ENCODE data around the gene PHRF1. TPM values are rescaled to one million over a fixed set of nuclear protein-coding genes. Genes with fewer than 3 reads are reported as not detected.

Gene PHRF1
- total RNA-seq, 1 experiment from 2014 or later, result 31.8 TPM

GRCh38 chr11:586376-587316, 10.4 kb downstream of the PHRF1 start:
- Mint-ChIP-seq H3K36me3 (ENCODE audit: insufficient read depth, unreplicated experiment) (peaks cover 75% of the 10 kb centered on the region), H3K4me1 (ENCODE audit: insufficient read depth, unreplicated experiment) (no peaks in the 10 kb centered on the region), H3K9me3 (ENCODE audit: unreplicated experiment) (no peaks in the 10 kb centered on the region), H3K27ac (ENCODE audit: low read depth, unreplicated experiment) (no peak overlapping the region), H3K4me3 (ENCODE audit: unreplicated experiment) (no peak overlapping the region), H3K27me3 (ENCODE audit: insufficient read depth, unreplicated experiment) (no peaks in the 10 kb centered on the region)
- DNase-seq (ENCODE audit: unreplicated experiment), result no peak
- ChIA-PET POLR2A (no interaction called here), CTCF (interaction anchor here (0.6 kb wide), 1 partner anchor 229 kb away, joined by 4 read pairs; no protein-coding TSS in a partner anchor)
- intact Hi-C loops (cut with micrococcal nuclease), result no loop called here
- no peak for TF ChIP-seq CTCF (IDR thresholded peaks at IDR 0.05; ENCODE audit: unreplicated experiment)
- BruUV-seq (replicated peaks), result no TSS peak

GRCh38 chr11:587546-587945, 11.3 kb downstream of the PHRF1 start:
- CTCF ChIA-PET, result interaction anchor here (0.6 kb wide), 1 partner anchor 225 kb away, joined by 3 read pairs; no protein-coding TSS in a partner anchor
- DNase-seq (ENCODE audit: unreplicated experiment), result no peak

GRCh38 chr11:587978-588380, 11.7 kb downstream of the PHRF1 start:
- peak; percentile 73 for DNase-seq (ENCODE audit: unreplicated experiment)
- no peaks in the 10 kb centered on the region for H3K27me3 Mint-ChIP-seq (ENCODE audit: insufficient read depth, unreplicated experiment)
- H3K27ac Mint-ChIP-seq (ENCODE audit: low read depth, unreplicated experiment), result no peak overlapping the region
- H3K4me3 Mint-ChIP-seq (ENCODE audit: unreplicated experiment), result no peak overlapping the region
- intact Hi-C loops (cut with micrococcal nuclease), result no loop called here
- ChIA-PET CTCF (interaction anchor here (0.6 kb wide), 1 partner anchor 225 kb away, joined by 3 read pairs; no protein-coding TSS in a partner anchor), POLR2A (interaction anchor here (1.2 to 1.8 kb wide), 2 partner anchors 11 to 12 kb away, joined by 3 to 7 read pairs; no protein-coding TSS in a partner anchor)
- no TSS peak for BruUV-seq (replicated peaks)
- H3K9me3 Mint-ChIP-seq (ENCODE audit: unreplicated experiment), result no peaks in the 10 kb centered on the region
- TF ChIP-seq CTCF (IDR thresholded peaks at IDR 0.05; ENCODE audit: unreplicated experiment), result no peak
- no peaks in the 10 kb centered on the region for H3K4me1 Mint-ChIP-seq (ENCODE audit: insufficient read depth, unreplicated experiment)
- peaks cover 75% of the 10 kb centered on the region for H3K36me3 Mint-ChIP-seq (ENCODE audit: insufficient read depth, unreplicated experiment)

More at GRCh38 chr11:587546-587945, 11.3 kb downstream of the PHRF1 start:
- H3K36me3 Mint-ChIP-seq (ENCODE audit: insufficient read depth, unreplicated experiment), result peaks cover 75% of the 10 kb centered on the region
- intact Hi-C loops (cut with micrococcal nuclease), result no loop called here
- BruUV-seq (replicated peaks), result no TSS peak
- H3K4me3 Mint-ChIP-seq (ENCODE audit: unreplicated experiment), result no peak overlapping the region
- H3K9me3 Mint-ChIP-seq (ENCODE audit: unreplicated experiment), result no peaks in the 10 kb centered on the region
- no peak overlapping the region for H3K27ac Mint-ChIP-seq (ENCODE audit: low read depth, unreplicated experiment)
- H3K4me1 Mint-ChIP-seq (ENCODE audit: insufficient read depth, unreplicated experiment), result no peaks in the 10 kb centered on the region
- POLR2A ChIA-PET, result no interaction called here
- no peak for TF ChIP-seq CTCF (IDR thresholded peaks at IDR 0.05; ENCODE audit: unreplicated experiment)
- no peaks in the 10 kb centered on the region for H3K27me3 Mint-ChIP-seq (ENCODE audit: insufficient read depth, unreplicated experiment)

GRCh38 chr11:589798-590197, 13.5 kb downstream of the PHRF1 start:
- H3K4me3 Mint-ChIP-seq (ENCODE audit: unreplicated experiment), result no peak overlapping the region
- intact Hi-C loops (cut with micrococcal nuclease), result no loop called here
- no peaks in the 10 kb centered on the region for H3K4me1 Mint-ChIP-seq (ENCODE audit: insufficient read depth, unreplicated experiment)
- no peak overlapping the region for H3K27ac Mint-ChIP-seq (ENCODE audit: low read depth, unreplicated experiment)
- no peak for TF ChIP-seq CTCF (IDR thresholded peaks at IDR 0.05; ENCODE audit: unreplicated experiment)
- H3K36me3 Mint-ChIP-seq (ENCODE audit: insufficient read depth, unreplicated experiment), result peaks cover 76% of the 10 kb centered on the region
- no peaks in the 10 kb centered on the region for H3K27me3 Mint-ChIP-seq (ENCODE audit: insufficient read depth, unreplicated experiment)
- DNase-seq (ENCODE audit: unreplicated experiment), result no peak
- no TSS peak for BruUV-seq (replicated peaks)
- ChIA-PET CTCF (no interaction called here), POLR2A (no interaction called here)
- H3K9me3 Mint-ChIP-seq (ENCODE audit: unreplicated experiment), result no peaks in the 10 kb centered on the region
